HepG2 (cell line): ENCODE results near the gene SH3D19. TPM values are rescaled to one million over a fixed set of nuclear protein-coding genes. Genes with fewer than 3 reads are reported as not detected.

Source experiments
- ATF2 ChIP-seq: sonication (generic); formaldehyde crosslinking; IDR thresholded peaks from 2 replicates; pipeline ENCODE4 v1.4.0; 2020; ENCODE audit warnings: missing genetic modification reagents
- BHLHE40 ChIP-seq: IDR thresholded peaks from 2 replicates; pipeline ENCODE4 v1.6.1; 2011; ENCODE audit warnings: low read length, improper control_type of control experiment
- CEBPB ChIP-seq: IDR thresholded peaks from 2 replicates; pipeline ENCODE4 v1.6.1; 2011; ENCODE audit warnings: low read depth, low read length, improper control_type of control experiment, borderline replicate concordance
- ELF3 ChIP-seq: IDR thresholded peaks from 2 replicates; pipeline ENCODE4 v1.6.1; 2016; ENCODE audit warnings: missing genetic modification reagents, missing compliant biosample characterization
- HDAC1 ChIP-seq: sonication (generic); formaldehyde crosslinking; IDR thresholded peaks from 2 replicates; pipeline ENCODE4 v1.5.1; 2020; ENCODE audit warnings: mild to moderate bottlenecking, missing genetic modification reagents
- HDAC6 ChIP-seq: fragments of 200-600 bp; sonication (generic); IDR thresholded peaks from 2 replicates; pipeline ENCODE4 v1.7.0; 2017; ENCODE audit warnings: mild to moderate bottlenecking, antibody characterized with exemption, low read length, low read depth
- HMGXB3 ChIP-seq: sonication (generic); formaldehyde crosslinking; IDR thresholded peaks from 2 replicates; pipeline ENCODE4 v1.4.0; 2020; ENCODE audit warnings: missing genetic modification reagents, borderline replicate concordance
- HOXA7 ChIP-seq: sonication (generic); formaldehyde crosslinking; IDR thresholded peaks from 2 replicates; pipeline ENCODE4 v1.8.1; 2022; ENCODE audit warnings: mild to moderate bottlenecking, missing genetic modification reagents, moderate library complexity
- KAT2B ChIP-seq: fragments of 150-350 bp; IDR thresholded peaks from 2 replicates; pipeline ENCODE4 v1.6.1; 2014; ENCODE audit warnings: low read depth, low read length, borderline replicate concordance
- KDM3A ChIP-seq: IDR thresholded peaks from 2 replicates; pipeline ENCODE4 v1.6.1; 2018; ENCODE audit warnings: low read depth, missing compliant biosample characterization
- MTERF4 ChIP-seq: sonication (generic); formaldehyde crosslinking; IDR thresholded peaks from 2 replicates; pipeline ENCODE4 v1.8.0; 2023; ENCODE audit warnings: mild to moderate bottlenecking, missing genetic modification reagents
- MXI1 ChIP-seq: IDR thresholded peaks from 3 replicates; pipeline ENCODE4 v1.6.1; 2012; ENCODE audit warnings: low read depth, low read length, inconsistent platforms, borderline replicate concordance
- NR2F1 ChIP-seq, 2 experiments: fragments of 450-650 bp in 1 of 2; formaldehyde crosslinking in 1 of 2; IDR thresholded peaks; 2 replicates each; pipeline versions ENCODE4 v1.5.0 to v1.6.1; 2016 to 2020; ENCODE audit warnings: mild to moderate bottlenecking in 1 of 2, missing compliant biosample characterization in 1 of 2, missing genetic modification reagents in 1 of 2, moderate library complexity in 1 of 2
- ZNF34 ChIP-seq: sonication (generic); formaldehyde crosslinking; IDR thresholded peaks from 2 replicates; pipeline ENCODE4 v1.4.0; 2020; ENCODE audit warnings: mild to moderate bottlenecking, missing genetic modification reagents, borderline replicate concordance
- ZNF354B ChIP-seq: sonication (generic); formaldehyde crosslinking; IDR thresholded peaks from 2 replicates; pipeline ENCODE4 v1.8.0; 2022; ENCODE audit warnings: mild to moderate bottlenecking, missing genetic modification reagents
- ZNF432 ChIP-seq: sonication (generic); formaldehyde crosslinking; IDR thresholded peaks from 2 replicates; pipeline ENCODE4 v1.5.0; 2020; ENCODE audit warnings: missing genetic modification reagents, mild to moderate bottlenecking, borderline replicate concordance
- ZNF572 ChIP-seq: sonication (generic); formaldehyde crosslinking; IDR thresholded peaks from 2 replicates; pipeline ENCODE4 v1.5.1; 2020; ENCODE audit warnings: mild to moderate bottlenecking, missing genetic modification reagents
- ZNF616 ChIP-seq: sonication (generic); formaldehyde crosslinking; IDR thresholded peaks from 2 replicates; pipeline ENCODE4 v1.5.0; 2020; ENCODE audit warnings: low read depth, mild to moderate bottlenecking, missing genetic modification reagents
- ZNF713 ChIP-seq: sonication (generic); formaldehyde crosslinking; IDR thresholded peaks from 2 replicates; pipeline ENCODE4 v1.4.0; 2020; ENCODE audit warnings: mild to moderate bottlenecking, missing genetic modification reagents
- ZNF772 ChIP-seq: sonication (generic); formaldehyde crosslinking; IDR thresholded peaks from 2 replicates; pipeline ENCODE4 v1.5.0; 2020; ENCODE audit warnings: mild to moderate bottlenecking, missing genetic modification reagents
- ZNF800 ChIP-seq: sonication (generic); formaldehyde crosslinking; IDR thresholded peaks from 2 replicates; pipeline ENCODE4 v1.4.0; 2020; ENCODE audit warnings: missing genetic modification reagents
- polyA plus RNA-seq, 8 experiments: library from polyadenylated mRNA; depleted of rRNA in 3 of 8; stranded (reverse) in 7 of 8; unstranded in 1 of 8; fragments of >200 nt; fragmentation: Illumina TruSeq in 4 of 8; extraction: Trizol in 4 of 8; gene quantifications; 2 replicates each; pipeline versions ENCODE4 v1.2.1 to v1.2.3, GENCODE V29; 2011 to 2016; ENCODE audit warnings: low read depth in 4 of 8, missing spikeins in 1 of 8, mixed read lengths in 1 of 8; ENCODE audit not compliant: insufficient read depth in 1 of 8
- total RNA-seq, 5 experiments: library from RNA; depleted of rRNA; stranded (reverse); fragments of >200 nt; fragmentation: Illumina TruSeq; extraction: Trizol; gene quantifications; 2 replicates each; pipeline ENCODE4 v1.2.3, GENCODE V29; 2016; ENCODE audit warnings: low read depth in 1 of 5

The SH3D19 gene
- total and polyA plus RNA-seq, 2 of the 13 experiments (the other 11 are each of a cell fraction or from before 2014, with no cell fraction given): 31.2 to 38.0 TPM

GRCh38 chr4:151099229-151099975 is 226.0 kb downstream of the SH3D19 start, which contains the start of gene RPS3A (continued):
- TF ChIP-seq ZNF800 (peak; percentile 68; the same call in 1 of the 2 replicates), ZNF432 (CRISPR knock-in tag) (peak; percentile 54; the same call in 1 of the 2 replicates), ZNF772 (CRISPR knock-in tag) (peak; percentile 91), HOXA7 (0 out of 2 replicates have a peak, but pooled peaks have one; percentile 68), HDAC6 (no peak), BHLHE40 (0 out of 2 replicates have a peak, but pooled peaks have one; percentile 3), KAT2B (no peak), HMGXB3 (peak; percentile 55; the same call in 1 of the 2 replicates), NR2F1 (CRISPR knock-in tag; IDR thresholded peaks at IDR 0.05) (peak; percentile 74 to 92), ZNF34 (peak; percentile 95; the same call in 1 of the 2 replicates), ELF3 (CRISPR knock-in tag) (peak; percentile 75), KDM3A (CRISPR knock-in tag) (peak; percentile 67; the same call in 1 of the 2 replicates), HDAC1 (CRISPR knock-in tag) (peak; percentile 94), MXI1 (peak; percentile 82), ZNF354B (CRISPR knock-in tag) (peak; percentile 88), MTERF4 (CRISPR knock-in tag) (peak; percentile 98), ZNF713 (no peak), ZNF616 (CRISPR knock-in tag) (peak; percentile 83), CEBPB (peak; percentile 99), ZNF572 (peak; percentile 47; the same call in 1 of the 2 replicates), ATF2 (peak; percentile 96)
